ENCODE results near the gene SHKBP1. TPM values are rescaled to one million over a fixed set of nuclear protein-coding genes. Genes with fewer than 3 reads are reported as not detected.

SHKBP1 gene
- total RNA-seq, 1 donor from 2014 or later = 170 TPM

GRCh38 chr19:40550951-40551350 lies 25.7 kb upstream of the SHKBP1 start:
- peaks cover 17% of the 10 kb centered on the region for H3K36me3 Mint-ChIP-seq (ENCODE audit: unreplicated experiment)
- H3K4me1 Mint-ChIP-seq (ENCODE audit: low read depth, unreplicated experiment) = peaks cover 16% of the 10 kb centered on the region
- no peak for TF ChIP-seq CTCF (IDR thresholded peaks at IDR 0.05; ENCODE audit: partially characterized antibody, unreplicated experiment)
- H3K27me3 Mint-ChIP-seq (ENCODE audit: unreplicated experiment) = peaks cover 18% of the 10 kb centered on the region
- no peak for DNase-seq
- H3K4me3 Mint-ChIP-seq (ENCODE audit: unreplicated experiment) = no peak overlapping the region
- peaks cover 14% of the 10 kb centered on the region for H3K9me3 Mint-ChIP-seq (ENCODE audit: unreplicated experiment)
- no peak overlapping the region for H3K27ac Mint-ChIP-seq (ENCODE audit: unreplicated experiment)

- H3K36me3 Mint-ChIP-seq (ENCODE audit: unreplicated experiment) = peaks cover 10% of the 10 kb centered on the region
- TF ChIP-seq CTCF (IDR thresholded peaks at IDR 0.05; ENCODE audit: partially characterized antibody, unreplicated experiment) = no peak
- H3K27me3 Mint-ChIP-seq (ENCODE audit: unreplicated experiment) = peaks cover 18% of the 10 kb centered on the region
- H3K27ac Mint-ChIP-seq (ENCODE audit: unreplicated experiment) = no peak overlapping the region
- peaks cover 17% of the 10 kb centered on the region for H3K9me3 Mint-ChIP-seq (ENCODE audit: unreplicated experiment)
- DNase-seq = no peak
- no peak overlapping the region for H3K4me3 Mint-ChIP-seq (ENCODE audit: unreplicated experiment)
- H3K4me1 Mint-ChIP-seq (ENCODE audit: low read depth, unreplicated experiment) = peaks cover 23% of the 10 kb centered on the region
Observed at GRCh38 chr19:40552848-40553247, 23.8 kb upstream of the SHKBP1 start.

- no peak overlapping the region for H3K27ac Mint-ChIP-seq (ENCODE audit: unreplicated experiment)
- H3K27me3 Mint-ChIP-seq (ENCODE audit: unreplicated experiment) = peaks cover 18% of the 10 kb centered on the region
- H3K4me3 Mint-ChIP-seq (ENCODE audit: unreplicated experiment) = peak overlapping the region; percentile 56
- DNase-seq = peak; percentile 55
- peaks cover 14% of the 10 kb centered on the region for H3K36me3 Mint-ChIP-seq (ENCODE audit: unreplicated experiment)
- peaks cover 13% of the 10 kb centered on the region for H3K9me3 Mint-ChIP-seq (ENCODE audit: unreplicated experiment)
- peaks cover 19% of the 10 kb centered on the region for H3K4me1 Mint-ChIP-seq (ENCODE audit: low read depth, unreplicated experiment)
- no peak for TF ChIP-seq CTCF (IDR thresholded peaks at IDR 0.05; ENCODE audit: partially characterized antibody, unreplicated experiment)
Observed at GRCh38 chr19:40553885-40554857, 22.5 kb upstream of the SHKBP1 start.

- Mint-ChIP-seq H3K4me3 (ENCODE audit: unreplicated experiment) (no peak overlapping the region), H3K4me1 (ENCODE audit: low read depth, unreplicated experiment) (peaks cover 16% of the 10 kb centered on the region), H3K27ac (ENCODE audit: unreplicated experiment) (peak overlapping the region; percentile 4), H3K36me3 (ENCODE audit: unreplicated experiment) (peaks cover 20% of the 10 kb centered on the region), H3K9me3 (ENCODE audit: unreplicated experiment) (peaks cover 14% of the 10 kb centered on the region), H3K27me3 (ENCODE audit: unreplicated experiment) (peaks cover 17% of the 10 kb centered on the region)
- no peak for DNase-seq
- no peak for TF ChIP-seq CTCF (IDR thresholded peaks at IDR 0.05; ENCODE audit: partially characterized antibody, unreplicated experiment)
Observed at GRCh38 chr19:40555978-40556689, 20.5 kb upstream of the SHKBP1 start.

All from glutamatergic neuron (in vitro differentiated cells).